Measurements from ENCODE around the gene SAMD4B. TPM values are rescaled to one million over a fixed set of nuclear protein-coding genes. Genes with fewer than 3 reads are reported as not detected.

SAMD4B gene
- total RNA-seq, 2 donors from 2014 or later: 133 to 227 TPM

GRCh38 chr19:39425744-39426143 lies 83.5 kb downstream of the SAMD4B start:
- no peaks in the 10 kb centered on the region for H3K9me3 ChIP-seq
- H3K4me3 ChIP-seq: no peak overlapping the region
- DNase-seq (ENCODE audit: low spot score): no peak
- intact Hi-C loops (cut with DNase I): no loop called here
- H3K4me1 ChIP-seq (replicated peaks): no peaks in the 10 kb centered on the region
- WGBS: 89% methylated on average over 7 of the region's 7 CpGs
- no peak for TF ChIP-seq CTCF (IDR thresholded peaks at IDR 0.05)
- no peak for TF ChIP-seq POLR2AphosphoS5 (IDR thresholded peaks at IDR 0.05)
- no peak for TF ChIP-seq POLR2A (IDR thresholded peaks at IDR 0.05)
- H3K27ac ChIP-seq: no peak overlapping the region
- no peaks in the 10 kb centered on the region for H3K36me3 ChIP-seq
- no peaks in the 10 kb centered on the region for H3K27me3 ChIP-seq (replicated peaks; ENCODE audit: insufficient read depth)

GRCh38 chr19:39426170-39426569 lies 83.9 kb downstream of the SAMD4B start:
- WGBS: 59% methylated on average over 5 of the region's 5 CpGs
- Histone ChIP-seq H3K9me3 (no peaks in the 10 kb centered on the region), H3K4me3 (no peak overlapping the region), H3K36me3 (no peaks in the 10 kb centered on the region), H3K27me3 (replicated peaks; ENCODE audit: insufficient read depth) (no peaks in the 10 kb centered on the region), H3K4me1 (replicated peaks) (no peaks in the 10 kb centered on the region), H3K27ac (no peak overlapping the region)
- DNase-seq (ENCODE audit: low spot score): no peak
- intact Hi-C loops (cut with DNase I): no loop called here
- TF ChIP-seq POLR2A (IDR thresholded peaks at IDR 0.05) (no peak), CTCF (IDR thresholded peaks at IDR 0.05) (no peak), POLR2AphosphoS5 (IDR thresholded peaks at IDR 0.05) (no peak)

- TF ChIP-seq CTCF (IDR thresholded peaks at IDR 0.05): no peak
- no peak for TF ChIP-seq POLR2A (IDR thresholded peaks at IDR 0.05)
- TF ChIP-seq POLR2AphosphoS5 (IDR thresholded peaks at IDR 0.05): no peak
- no peak overlapping the region for H3K4me3 ChIP-seq
- WGBS: 93% methylated on average over 11 of the region's 11 CpGs
- H3K27me3 ChIP-seq (replicated peaks; ENCODE audit: insufficient read depth): no peaks in the 10 kb centered on the region
- H3K4me1 ChIP-seq (replicated peaks): no peaks in the 10 kb centered on the region
- no peaks in the 10 kb centered on the region for H3K9me3 ChIP-seq
- intact Hi-C loops (cut with DNase I): no loop called here
- H3K36me3 ChIP-seq: peaks cover 2 to 9% of the 10 kb centered on the region in 2 donors
- DNase-seq (ENCODE audit: low spot score): no peak
- no peak overlapping the region for H3K27ac ChIP-seq
These were observed 85.5 kb downstream of the SAMD4B start for GRCh38 chr19:39427707-39428106.

- Histone ChIP-seq H3K36me3 (peaks cover 9 to 17% of the 10 kb centered on the region in 2 donors), H3K9me3 (no peaks in the 10 kb centered on the region), H3K4me1 (replicated peaks) (no peaks in the 10 kb centered on the region), H3K27me3 (replicated peaks; ENCODE audit: insufficient read depth) (no peaks in the 10 kb centered on the region), H3K4me3 (no peak overlapping the region), H3K27ac (peak overlapping the region; percentile 39 to 64)
- WGBS: 25% methylated on average over 19 of the region's 23 CpGs
- intact Hi-C loops (cut with DNase I): no loop called here
- no peak for TF ChIP-seq CTCF (IDR thresholded peaks at IDR 0.05)
- no peak for TF ChIP-seq POLR2A (IDR thresholded peaks at IDR 0.05)
- TF ChIP-seq POLR2AphosphoS5 (IDR thresholded peaks at IDR 0.05): no peak
- no peak for DNase-seq (ENCODE audit: low spot score)
These were observed 86.3 kb downstream of the SAMD4B start for GRCh38 chr19:39428283-39429112.

Measured in prostate gland (tissue), 2 donors.